Gastrocnemius medialis (tissue), 4 donors: Measurements from ENCODE around the gene CHRNA5. TPM values are rescaled to one million over a fixed set of nuclear protein-coding genes. Genes with fewer than 3 reads are reported as not detected.
"Not testable (repeated sequence)": the region's sequence is repeated elsewhere in the genome, so short reads cannot be mapped to it uniquely, and the experiment has no call there.

Source experiments
- ATAC-seq, 2 donors: fragments of 150-250 bp; one replicate each; pipeline ENCODE4 v1.9.1; 2016
- DNase-seq, 2 donors: peaks; one replicate each; pipeline ENCODE4 v3.0.0-alpha.2; 2019
- H3K27ac ChIP-seq, 4 donors: fragments of 200-600 bp; sonication (generic); 1 replicate in 1 of 4; 2 replicates in 3 of 4; pipeline ENCODE4 v1.5.1; 2016 to 2018; ENCODE audit warnings: mild to moderate bottlenecking in 2 of 4, moderate library complexity in 1 of 4
- H3K27me3 ChIP-seq, 3 donors: fragments of 200-600 bp; sonication (generic) in 2 of 3; 1 replicate in 1 of 3; 2 replicates in 2 of 3; pipeline versions ENCODE4 v1.5.1 to v1.6.0; 2016 to 2019; ENCODE audit warnings: mild to moderate bottlenecking in 1 of 3, moderate library complexity in 1 of 3
- H3K36me3 ChIP-seq, 2 donors: fragments of 200-600 bp; sonication (generic) in 1 of 2; one replicate each; pipeline ENCODE4 v1.5.1; 2017 to 2018
- H3K4me1 ChIP-seq, 2 donors: fragments of 200-600 bp; sonication (generic) in 1 of 2; one replicate each; pipeline ENCODE4 v1.5.1; 2016 to 2017; ENCODE audit warnings: mild to moderate bottlenecking in 2 of 2
- H3K4me3 ChIP-seq, 4 donors: fragments of 200-600 bp; sonication (generic) in 3 of 4; 1 replicate in 1 of 4; 2 replicates in 3 of 4; pipeline ENCODE4 v1.5.1; 2016 to 2019; ENCODE audit warnings: mild to moderate bottlenecking in 2 of 4
- H3K9me3 ChIP-seq, 3 donors: fragments of 200-600 bp; sonication (generic) in 2 of 3; 1 replicate in 1 of 3; 2 replicates in 2 of 3; pipeline ENCODE4 v1.5.1; 2016 to 2019
- CTCF ChIP-seq, 5 experiments: fragments of 450-650 bp in 3 of 5; fragments of 200-600 bp in 2 of 5; sonication (generic) in 2 of 5; IDR thresholded peaks in 4 of 5; conservative IDR thresholded peaks in 1 of 5; 1 replicate in 4 of 5; 2 replicates in 1 of 5; pipeline ENCODE4 v1.5.1; 2016 to 2019; ENCODE audit warnings: antibody characterized with exemption in 5 of 5, mild to moderate bottlenecking in 3 of 5, moderate library complexity in 3 of 5
- POLR2A ChIP-seq, 2 donors: fragments of 450-650 bp; IDR thresholded peaks; one replicate each; pipeline ENCODE4 v1.6.1; 2017; ENCODE audit warnings: antibody characterized with exemption in 2 of 2, mild to moderate bottlenecking in 2 of 2, moderate library complexity in 2 of 2
- in situ Hi-C, 4 donors: fragments of 200-750 bp; cut with MboI; loops; one replicate each; pipeline versions ENCODE4 v1.15.0 to v1.8.0; 2017; ENCODE audit warnings: low sequenced_read_pairs in 4 of 4
- intact Hi-C: fragments of 100-400 bp; cut with DNase I; formaldehyde crosslinking; loops from one replicate; pipeline ENCODE4 v1.15.1; 2023; ENCODE audit warnings: low total_unique reads
- total RNA-seq, 4 donors: library from RNA; depleted of rRNA; stranded (reverse); fragments of >200 nt; gene quantifications; one replicate each; pipeline versions ENCODE4 v1.1.0 to v1.2.3, GENCODE V29; 2016

CHRNA5 gene
- total RNA-seq, 4 donors from 2014 or later = 0.07 to 1.6 (median 0.71) TPM

GRCh38 chr15:78536134-78536533, 29.2 kb upstream of the CHRNA5 start:
- ATAC-seq = no peak

GRCh38 chr15:78537266-78537905, 27.9 kb upstream of the CHRNA5 start:
- TF ChIP-seq POLR2A (IDR thresholded peaks at IDR 0.05) = no peak
- TF ChIP-seq CTCF (IDR thresholded peaks at IDR 0.05 in 4 of 5, conservative IDR thresholded peaks at IDR 0.05 in 1 of 5) = no peak
- H3K36me3 ChIP-seq = no peaks in the 10 kb centered on the region
- intact Hi-C loops (no loop called here), in situ Hi-C loops (no loop called here)
- no peak overlapping the region for H3K27ac ChIP-seq
- no peak for ATAC-seq
- no peak for DNase-seq
- H3K4me1 ChIP-seq = peaks cover 11 to 15% of the 10 kb centered on the region in 2 donors
- no peaks in the 10 kb centered on the region for H3K9me3 ChIP-seq
- H3K27me3 ChIP-seq = no peaks in the 10 kb centered on the region
- no peak overlapping the region for H3K4me3 ChIP-seq

More at GRCh38 chr15:78536134-78536533, 29.2 kb upstream of the CHRNA5 start:
- in situ Hi-C loops = no loop called here
- DNase-seq = no peak
- H3K27me3 ChIP-seq = no peaks in the 10 kb centered on the region
- no peaks in the 10 kb centered on the region for H3K36me3 ChIP-seq
- H3K4me1 ChIP-seq = peaks cover 0 to 2% of the 10 kb centered on the region in 2 donors
- H3K9me3 ChIP-seq = no peaks in the 10 kb centered on the region
- no peak overlapping the region for H3K27ac ChIP-seq
- H3K4me3 ChIP-seq = no peak overlapping the region
- TF ChIP-seq POLR2A (IDR thresholded peaks at IDR 0.05) (no peak), CTCF (IDR thresholded peaks at IDR 0.05 in 4 of 5, conservative IDR thresholded peaks at IDR 0.05 in 1 of 5) (no peak)
- intact Hi-C loops = no loop called here

GRCh38 chr15:78538358-78538757, 27.0 kb upstream of the CHRNA5 start:
- in situ Hi-C loops = no loop called here
- Histone ChIP-seq H3K27me3 (no peaks in the 10 kb centered on the region), H3K27ac (no peak overlapping the region), H3K9me3 (no peaks in the 10 kb centered on the region), H3K4me1 (peaks cover 12 to 16% of the 10 kb centered on the region in 2 donors), H3K36me3 (peaks cover 0 to 9% of the 10 kb centered on the region in 2 donors), H3K4me3 (no peak overlapping the region)
- intact Hi-C loops = no loop called here
- no peak for TF ChIP-seq POLR2A (IDR thresholded peaks at IDR 0.05)
- ATAC-seq (no peak), DNase-seq (no peak)

GRCh38 chr15:78539464-78540140, 25.7 kb upstream of the CHRNA5 start:
- H3K27me3 ChIP-seq, ATAC-seq, in situ Hi-C loops, H3K9me3 ChIP-seq: not testable (repeated sequence)
- Histone ChIP-seq H3K4me1 (peaks cover 12 to 16% of the 10 kb centered on the region in 2 donors), H3K36me3 (peaks cover 0 to 20% of the 10 kb centered on the region in 2 donors), H3K27ac (peak overlapping the region; percentile 91 to 97 (median 94)), H3K4me3 (peak overlapping the region; percentile 76 to 90 (median 84))
- peak in 1 of 2 donors; percentile 10 for DNase-seq
- intact Hi-C loops = loop anchor here (1.0 kb wide), 2 partner anchors 32 to 101 kb away; partner anchors contain the start of genes HYKK and IREB2

- intact Hi-C loops = loop anchor here (1.0 kb wide), 2 partner anchors 33 to 102 kb away; partner anchors contain the start of genes HYKK and IREB2
- peak; percentile 86 to 94 for TF ChIP-seq POLR2A (IDR thresholded peaks at IDR 0.05)
- TF ChIP-seq CTCF (IDR thresholded peaks at IDR 0.05 in 4 of 5, conservative IDR thresholded peaks at IDR 0.05 in 1 of 5) = peak in 4 of 5 experiments; percentile 13 to 64 (median 48)
- ATAC-seq = peak; percentile 93 to 95
Measured at GRCh38 chr15:78540141-78540870, 25.0 kb upstream of the CHRNA5 start, which contains the start of gene PSMA4. Gene PSMA4, plus strand, starts transcription at chr15:78540444. Its CDS starts 1,484 bp downstream, at chr15:78541928.

More at GRCh38 chr15:78540141-78540870, 25.0 kb upstream of the CHRNA5 start, which contains the start of gene PSMA4:
- Histone ChIP-seq H3K36me3 (peaks cover 0 to 27% of the 10 kb centered on the region in 2 donors), H3K9me3 (no peaks in the 10 kb centered on the region), H3K4me1 (peaks cover 12 to 16% of the 10 kb centered on the region in 2 donors), H3K27ac (peak within 1 kb of the TSS; percentile 91 to 97 (median 94)), H3K27me3 (no peaks in the 10 kb centered on the region), H3K4me3 (peak within 1 kb of the TSS; percentile 76 to 90 (median 84))
- in situ Hi-C loops = no loop called here
- peak; percentile 79 to 90 for DNase-seq
